Measurements from ENCODE around the gene MUC20.

DNA sequence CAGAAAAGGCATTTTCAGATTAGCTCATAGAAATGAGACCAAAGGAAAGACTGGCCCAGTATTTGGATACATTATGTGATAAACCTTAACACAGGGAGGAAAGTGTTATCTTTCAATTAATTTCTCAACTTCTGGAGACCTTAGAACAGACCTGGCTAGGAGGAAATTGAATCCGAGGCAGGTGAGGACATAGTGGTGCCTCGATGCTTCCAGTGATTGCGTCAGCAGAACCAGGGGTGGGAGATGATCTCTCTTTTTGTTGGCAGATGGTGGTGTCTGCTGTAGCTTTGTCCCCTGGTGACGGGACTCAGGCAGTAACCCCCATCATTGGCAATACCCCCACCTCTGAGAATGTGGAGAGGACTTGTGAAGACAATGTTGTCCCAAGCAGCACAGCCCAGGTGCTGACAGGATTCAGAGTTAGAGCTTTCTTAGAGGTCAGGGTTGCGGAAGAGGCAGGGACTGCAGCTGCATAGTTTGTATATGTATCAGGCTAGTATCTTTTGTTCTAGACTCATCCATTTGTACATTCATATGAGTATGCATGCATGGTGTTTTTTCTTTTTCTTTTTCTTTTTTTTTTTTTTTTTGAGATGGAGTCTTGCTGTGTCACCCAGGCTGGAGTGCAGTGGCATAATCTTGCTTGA, 27.9 kb upstream of the MUC20 start:
- no peak for TF ChIP-seq MXI1 (conservative IDR thresholded peaks at IDR 0.05; ENCODE audit: poor library complexity, severe bottlenecking)
- no peak for TF ChIP-seq EZH2 (IDR thresholded peaks at IDR 0.05; ENCODE audit: borderline replicate concordance, insufficient read depth, low read length, poor library complexity, severe bottlenecking)
- no peak for TF ChIP-seq POLR2AphosphoS5 (IDR thresholded peaks at IDR 0.05)
- TF ChIP-seq, protein P1, sequence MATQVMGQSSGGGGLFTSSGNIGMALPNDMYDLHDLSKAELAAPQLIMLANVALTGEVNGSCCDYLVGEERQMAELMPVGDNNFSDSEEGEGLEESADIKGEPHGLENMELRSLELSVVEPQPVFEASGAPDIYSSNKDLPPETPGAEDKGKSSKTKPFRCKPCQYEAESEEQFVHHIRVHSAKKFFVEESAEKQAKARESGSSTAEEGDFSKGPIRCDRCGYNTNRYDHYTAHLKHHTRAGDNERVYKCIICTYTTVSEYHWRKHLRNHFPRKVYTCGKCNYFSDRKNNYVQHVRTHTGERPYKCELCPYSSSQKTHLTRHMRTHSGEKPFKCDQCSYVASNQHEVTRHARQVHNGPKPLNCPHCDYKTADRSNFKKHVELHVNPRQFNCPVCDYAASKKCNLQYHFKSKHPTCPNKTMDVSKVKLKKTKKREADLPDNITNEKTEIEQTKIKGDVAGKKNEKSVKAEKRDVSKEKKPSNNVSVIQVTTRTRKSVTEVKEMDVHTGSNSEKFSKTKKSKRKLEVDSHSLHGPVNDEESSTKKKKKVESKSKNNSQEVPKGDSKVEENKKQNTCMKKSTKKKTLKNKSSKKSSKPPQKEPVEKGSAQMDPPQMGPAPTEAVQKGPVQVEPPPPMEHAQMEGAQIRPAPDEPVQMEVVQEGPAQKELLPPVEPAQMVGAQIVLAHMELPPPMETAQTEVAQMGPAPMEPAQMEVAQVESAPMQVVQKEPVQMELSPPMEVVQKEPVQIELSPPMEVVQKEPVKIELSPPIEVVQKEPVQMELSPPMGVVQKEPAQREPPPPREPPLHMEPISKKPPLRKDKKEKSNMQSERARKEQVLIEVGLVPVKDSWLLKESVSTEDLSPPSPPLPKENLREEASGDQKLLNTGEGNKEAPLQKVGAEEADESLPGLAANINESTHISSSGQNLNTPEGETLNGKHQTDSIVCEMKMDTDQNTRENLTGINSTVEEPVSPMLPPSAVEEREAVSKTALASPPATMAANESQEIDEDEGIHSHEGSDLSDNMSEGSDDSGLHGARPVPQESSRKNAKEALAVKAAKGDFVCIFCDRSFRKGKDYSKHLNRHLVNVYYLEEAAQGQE (IDR thresholded peaks at IDR 0.05; ENCODE audit: borderline replicate concordance): no peak
- TF ChIP-seq, protein P2, sequence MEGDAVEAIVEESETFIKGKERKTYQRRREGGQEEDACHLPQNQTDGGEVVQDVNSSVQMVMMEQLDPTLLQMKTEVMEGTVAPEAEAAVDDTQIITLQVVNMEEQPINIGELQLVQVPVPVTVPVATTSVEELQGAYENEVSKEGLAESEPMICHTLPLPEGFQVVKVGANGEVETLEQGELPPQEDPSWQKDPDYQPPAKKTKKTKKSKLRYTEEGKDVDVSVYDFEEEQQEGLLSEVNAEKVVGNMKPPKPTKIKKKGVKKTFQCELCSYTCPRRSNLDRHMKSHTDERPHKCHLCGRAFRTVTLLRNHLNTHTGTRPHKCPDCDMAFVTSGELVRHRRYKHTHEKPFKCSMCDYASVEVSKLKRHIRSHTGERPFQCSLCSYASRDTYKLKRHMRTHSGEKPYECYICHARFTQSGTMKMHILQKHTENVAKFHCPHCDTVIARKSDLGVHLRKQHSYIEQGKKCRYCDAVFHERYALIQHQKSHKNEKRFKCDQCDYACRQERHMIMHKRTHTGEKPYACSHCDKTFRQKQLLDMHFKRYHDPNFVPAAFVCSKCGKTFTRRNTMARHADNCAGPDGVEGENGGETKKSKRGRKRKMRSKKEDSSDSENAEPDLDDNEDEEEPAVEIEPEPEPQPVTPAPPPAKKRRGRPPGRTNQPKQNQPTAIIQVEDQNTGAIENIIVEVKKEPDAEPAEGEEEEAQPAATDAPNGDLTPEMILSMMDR (IDR thresholded peaks at IDR 0.05; ENCODE audit: poor library complexity, severe bottlenecking): no peak
- TF ChIP-seq RAD21 (conservative IDR thresholded peaks at IDR 0.05): no peak
- no peak for TF ChIP-seq EP300 (conservative IDR thresholded peaks at IDR 0.05; ENCODE audit: poor library complexity, severe bottlenecking)
- TF ChIP-seq TAF1 (IDR thresholded peaks at IDR 0.05; ENCODE audit: low read depth): no peak
- TF ChIP-seq SMC3 (conservative IDR thresholded peaks at IDR 0.05; ENCODE audit: poor library complexity): no peak
